Glutamatergic neuron (in vitro differentiated cells): ENCODE results near the gene CDK5RAP1. TPM values are rescaled to one million over a fixed set of nuclear protein-coding genes. Genes with fewer than 3 reads are reported as not detected.
"Not testable (repeated sequence)": the region's sequence is repeated elsewhere in the genome, so short reads cannot be mapped to it uniquely, and the experiment has no call there.

Experiments used
- DNase-seq: peaks from one replicate; pipeline ENCODE4 v3.0.0; 2022
- H3K27ac Mint-ChIP-seq: one replicate; pipeline ENCODE4 v1.8.0; 2020; ENCODE audit warnings: mild to moderate bottlenecking, mixed read lengths, inconsistent platforms; ENCODE audit not compliant: unreplicated experiment
- H3K27me3 Mint-ChIP-seq: one replicate; pipeline ENCODE4 v1.8.0; 2020; ENCODE audit warnings: mild to moderate bottlenecking, moderate library complexity, mixed read lengths, inconsistent platforms; ENCODE audit not compliant: unreplicated experiment
- H3K36me3 Mint-ChIP-seq: one replicate; pipeline ENCODE4 v1.8.0; 2020; ENCODE audit warnings: mild to moderate bottlenecking, mixed read lengths, inconsistent platforms; ENCODE audit not compliant: unreplicated experiment
- H3K4me1 Mint-ChIP-seq: one replicate; pipeline ENCODE4 v1.8.0; 2020; ENCODE audit warnings: mild to moderate bottlenecking, low read depth, mixed read lengths, inconsistent platforms; ENCODE audit not compliant: unreplicated experiment
- H3K4me3 Mint-ChIP-seq: one replicate; pipeline ENCODE4 v1.8.0; 2020; ENCODE audit warnings: mild to moderate bottlenecking, mixed read lengths, inconsistent platforms; ENCODE audit not compliant: unreplicated experiment
- H3K9me3 Mint-ChIP-seq: one replicate; pipeline ENCODE4 v1.8.0; 2020; ENCODE audit warnings: mild to moderate bottlenecking, moderate library complexity, mixed read lengths, inconsistent platforms; ENCODE audit not compliant: unreplicated experiment
- total RNA-seq: library from RNA; stranded (reverse); fragmentation: NEBNext Ultra II Directional; extraction: Animal tissue kit (Norgen Biotek cat#: 25700); gene quantifications from one replicate; pipeline ENCODE4 v1.2.1, GENCODE V29; 2021; ENCODE audit not compliant: unreplicated experiment
- TF ChIP-seq, protein P1 (sequence below): fragments of 200-600 bp; sonication (generic); IDR thresholded peaks from one replicate; pipeline ENCODE4 v1.5.0; 2021; ENCODE audit not compliant: partially characterized antibody, unreplicated experiment

CDK5RAP1 gene
- total RNA-seq, 1 donor from 2014 or later = 30.9 TPM

DNA sequence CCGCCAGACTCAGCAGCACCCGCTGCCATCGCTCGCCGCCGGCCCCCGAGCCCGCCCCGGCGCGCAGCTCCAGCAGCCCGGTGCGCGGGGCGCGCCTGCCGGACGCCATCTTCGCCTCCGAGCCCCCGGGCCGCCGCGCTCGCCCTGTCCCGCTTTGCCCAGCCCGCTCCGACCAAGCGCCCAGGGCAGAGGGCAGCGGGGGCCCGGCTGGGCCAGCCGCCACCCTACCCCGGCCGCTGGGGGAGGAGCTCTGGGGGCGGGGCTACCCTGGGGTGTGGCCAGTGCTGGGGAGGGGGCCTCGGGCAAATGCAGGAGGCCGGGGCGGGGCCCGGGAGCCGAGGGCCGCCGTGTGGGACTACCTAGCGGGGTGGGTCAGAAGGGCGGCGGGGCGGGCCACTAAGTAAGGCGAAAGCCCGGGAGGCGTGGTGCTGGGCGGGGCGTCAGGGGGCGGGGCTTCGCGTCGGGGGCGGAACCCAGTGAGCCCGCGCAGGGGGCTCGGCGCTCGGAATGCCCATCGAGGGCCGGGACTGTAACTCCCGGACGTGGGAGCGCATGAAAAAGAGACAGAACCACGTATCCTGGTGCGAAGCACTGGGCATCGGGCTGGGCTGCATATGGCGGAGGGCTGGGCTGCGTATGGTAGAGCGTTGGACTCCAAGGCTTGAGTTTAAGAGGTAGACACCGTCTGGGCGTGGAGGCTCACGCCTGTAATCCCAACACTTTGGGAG lies 42.4 kb upstream of the CDK5RAP1 start, which contains the start of gene SNTA1:
TSS of gene SNTA1 (minus strand) at position 252 of the 728 bp plus-strand sequence. CDS start at position 109, 143 bp downstream.
- Mint-ChIP-seq H3K27ac (peak within 1 kb of the TSS; percentile 48), H3K36me3 (peaks cover 4% of the 10 kb centered on the region), H3K27me3 (peaks cover 5% of the 10 kb centered on the region), H3K9me3 (peaks cover 2% of the 10 kb centered on the region), H3K4me3 (peak within 1 kb of the TSS; percentile 87), H3K4me1 (peaks cover 4% of the 10 kb centered on the region)
- TF ChIP-seq, protein P1, sequence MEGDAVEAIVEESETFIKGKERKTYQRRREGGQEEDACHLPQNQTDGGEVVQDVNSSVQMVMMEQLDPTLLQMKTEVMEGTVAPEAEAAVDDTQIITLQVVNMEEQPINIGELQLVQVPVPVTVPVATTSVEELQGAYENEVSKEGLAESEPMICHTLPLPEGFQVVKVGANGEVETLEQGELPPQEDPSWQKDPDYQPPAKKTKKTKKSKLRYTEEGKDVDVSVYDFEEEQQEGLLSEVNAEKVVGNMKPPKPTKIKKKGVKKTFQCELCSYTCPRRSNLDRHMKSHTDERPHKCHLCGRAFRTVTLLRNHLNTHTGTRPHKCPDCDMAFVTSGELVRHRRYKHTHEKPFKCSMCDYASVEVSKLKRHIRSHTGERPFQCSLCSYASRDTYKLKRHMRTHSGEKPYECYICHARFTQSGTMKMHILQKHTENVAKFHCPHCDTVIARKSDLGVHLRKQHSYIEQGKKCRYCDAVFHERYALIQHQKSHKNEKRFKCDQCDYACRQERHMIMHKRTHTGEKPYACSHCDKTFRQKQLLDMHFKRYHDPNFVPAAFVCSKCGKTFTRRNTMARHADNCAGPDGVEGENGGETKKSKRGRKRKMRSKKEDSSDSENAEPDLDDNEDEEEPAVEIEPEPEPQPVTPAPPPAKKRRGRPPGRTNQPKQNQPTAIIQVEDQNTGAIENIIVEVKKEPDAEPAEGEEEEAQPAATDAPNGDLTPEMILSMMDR = no peak
- DNase-seq = peak; percentile 91

DNA sequence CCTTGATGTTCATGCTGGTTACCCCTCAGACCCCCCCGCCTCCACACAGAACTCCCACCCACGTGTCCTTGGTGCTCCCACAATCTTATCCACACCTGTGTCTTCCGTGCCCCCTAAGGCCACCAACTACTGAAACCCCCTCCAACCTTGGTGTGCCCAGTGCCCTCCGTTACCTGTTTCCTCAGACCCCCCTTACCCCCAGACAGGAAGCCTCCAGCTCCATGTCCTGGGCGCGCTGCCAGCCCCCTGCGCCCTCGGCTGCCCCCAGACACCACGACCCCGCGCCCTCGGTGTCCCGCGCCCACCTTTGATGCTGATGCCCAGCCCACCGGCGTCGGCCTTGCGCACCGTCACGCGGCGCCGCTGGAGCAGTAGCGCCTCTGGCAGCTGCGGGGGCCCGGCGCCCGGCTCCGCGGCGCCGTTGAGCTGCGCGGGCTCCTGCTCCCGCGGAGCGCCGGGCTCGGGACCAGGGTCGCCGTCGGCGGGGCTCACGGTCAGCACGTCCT lies 41.7 kb upstream of the CDK5RAP1 start:
- Mint-ChIP-seq H3K4me1 (peaks cover 4% of the 10 kb centered on the region), H3K9me3 (no peaks in the 10 kb centered on the region), H3K4me3 (peak overlapping the region; percentile 87), H3K36me3 (no peaks in the 10 kb centered on the region), H3K27ac (peak overlapping the region; percentile 48), H3K27me3 (peaks cover 5% of the 10 kb centered on the region)
- TF ChIP-seq, protein P1 = no peak
- no peak for DNase-seq

DNA sequence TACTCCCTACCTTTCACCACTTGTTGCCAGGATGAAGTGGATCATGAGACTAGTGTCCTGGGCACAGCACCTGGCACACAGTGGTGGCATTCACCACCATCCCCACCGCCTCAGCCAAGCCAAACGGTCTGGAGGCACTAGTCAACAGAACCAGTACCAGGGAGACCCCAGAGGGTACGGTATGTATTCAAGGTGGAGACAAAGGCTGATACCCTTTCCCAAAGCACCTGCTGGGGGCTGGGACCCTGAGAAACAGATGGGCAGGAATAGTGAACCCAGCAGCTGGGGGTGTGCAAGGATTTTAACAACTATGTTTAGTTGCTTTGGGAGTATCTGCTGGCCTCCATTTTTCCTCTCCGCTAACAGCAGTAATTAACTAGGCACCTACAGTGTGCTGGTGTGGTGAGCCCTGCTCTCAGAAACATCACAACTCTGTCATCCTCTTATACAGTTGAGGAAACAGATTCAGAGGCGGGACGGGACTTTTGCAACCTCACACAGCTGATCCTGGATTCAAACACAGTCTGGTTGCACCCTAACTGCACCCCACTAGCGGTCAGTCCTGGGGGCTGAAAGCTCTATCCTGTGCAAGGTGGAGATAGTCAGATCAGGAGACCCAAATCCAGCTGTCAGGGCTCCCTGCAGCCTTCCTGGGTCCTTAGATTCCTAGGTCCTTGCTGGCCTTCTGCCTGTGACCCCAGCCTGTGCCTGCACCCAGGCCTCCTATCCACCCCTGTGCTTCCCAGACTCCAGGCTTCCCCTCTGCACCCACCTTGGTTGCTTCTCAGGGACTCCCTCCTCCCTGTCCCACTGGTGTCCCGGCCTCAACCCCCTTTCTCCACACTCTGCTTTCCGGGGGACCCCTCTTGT lies 41.1 kb upstream of the CDK5RAP1 start:
- Mint-ChIP-seq H3K36me3 (no peaks in the 10 kb centered on the region), H3K27ac (peak overlapping the region; percentile 48), H3K4me3 (peak overlapping the region; percentile 87), H3K27me3 (peaks cover 5% of the 10 kb centered on the region), H3K9me3 (no peaks in the 10 kb centered on the region), H3K4me1 (peaks cover 4% of the 10 kb centered on the region)
- TF ChIP-seq, protein P1 = no peak
- DNase-seq = no peak

DNA sequence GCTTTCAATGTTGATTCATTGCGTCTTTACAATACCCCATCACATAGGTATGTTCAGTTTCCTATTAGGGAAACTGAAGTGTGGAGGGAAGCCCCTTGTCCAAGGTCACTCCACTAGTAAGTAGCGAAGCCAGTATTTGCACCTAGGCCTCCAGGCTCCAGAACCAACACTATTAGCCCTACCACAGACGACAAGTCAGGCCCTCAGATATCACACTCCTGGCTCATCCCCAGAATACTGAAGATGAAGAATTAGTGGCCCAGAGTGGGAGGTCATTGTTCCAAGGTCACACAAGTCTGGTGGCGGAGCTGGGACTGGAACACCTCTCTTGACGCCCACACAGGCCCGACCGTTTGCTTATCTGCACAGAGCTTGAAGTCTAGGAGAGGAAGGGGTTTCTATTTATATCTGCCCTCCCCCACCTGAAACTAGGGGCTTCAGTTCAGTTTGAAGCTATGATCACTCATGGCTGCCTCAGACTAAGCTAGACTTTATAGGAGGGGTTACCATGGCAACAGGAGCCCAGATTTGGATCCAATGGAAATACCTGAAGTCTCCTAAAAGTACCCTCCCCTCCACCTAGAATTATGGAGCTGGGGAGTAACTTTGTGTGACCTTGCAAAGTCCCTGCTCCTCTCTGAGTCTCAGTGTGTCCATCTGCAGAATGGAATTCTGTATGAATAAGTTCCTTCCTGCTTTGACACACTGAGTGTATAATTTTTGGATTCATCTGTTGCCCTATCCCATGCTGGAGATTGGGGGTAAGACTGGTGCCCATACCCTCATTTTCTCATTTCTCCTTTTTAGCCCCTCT lies 40.0 kb upstream of the CDK5RAP1 start:
- H3K4me3 Mint-ChIP-seq = no peak overlapping the region
- TF ChIP-seq, protein P1 = no peak
- no peaks in the 10 kb centered on the region for H3K9me3 Mint-ChIP-seq
- H3K4me1 Mint-ChIP-seq = peaks cover 4% of the 10 kb centered on the region
- peaks cover 5% of the 10 kb centered on the region for H3K27me3 Mint-ChIP-seq
- H3K27ac Mint-ChIP-seq = no peak overlapping the region
- H3K36me3 Mint-ChIP-seq = no peaks in the 10 kb centered on the region
- DNase-seq = no peak

DNA sequence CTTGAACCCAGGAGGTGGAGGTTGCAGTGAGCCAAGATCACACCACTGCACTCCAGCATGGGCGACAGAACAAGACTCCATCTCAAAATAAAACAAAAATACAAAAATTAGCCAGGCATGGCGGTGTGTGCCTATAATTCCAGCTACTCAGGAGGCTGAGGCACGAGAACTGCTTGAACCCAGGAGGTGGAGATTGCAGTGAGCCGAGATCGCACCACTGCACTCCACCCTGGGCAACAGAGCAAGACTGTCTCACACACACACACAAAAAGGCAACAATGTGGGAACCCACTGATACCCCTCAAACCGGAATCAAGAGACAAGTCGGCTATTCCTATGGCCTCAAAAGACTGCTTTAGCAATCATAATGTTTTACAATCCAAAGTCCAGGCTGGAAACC lies 39.2 kb upstream of the CDK5RAP1 start:
- H3K27me3 Mint-ChIP-seq, H3K4me1 Mint-ChIP-seq, H3K36me3 Mint-ChIP-seq, H3K9me3 Mint-ChIP-seq, DNase-seq, H3K4me3 Mint-ChIP-seq, H3K27ac Mint-ChIP-seq: not testable (repeated sequence)
